Natural killer cell (primary cell): Measurements from ENCODE around the gene PNKP. TPM values are rescaled to one million over a fixed set of nuclear protein-coding genes. Genes with fewer than 3 reads are reported as not detected.

Experiments
- ATAC-seq, 3 donors: fragments of 150-1000 bp in 2 of 3; fragments of 200-7000 bp in 1 of 3; cut with Tn5 transposase; 1 replicate in 1 of 3; 2 replicates in 2 of 3; pipeline ENCODE4 v1.10.0; 2021; ENCODE audit warnings: mild to moderate bottlenecking in 2 of 3, moderate library complexity in 2 of 3
- DNase-seq, 2 donors: peaks; one replicate each; pipeline versions ENCODE4 v3.0.0 to v3.0.0-alpha.2; 2013 to 2021; ENCODE audit warnings: mixed read lengths in 1 of 2
- H3K27ac ChIP-seq: one replicate; pipeline ENCODE4 v1.5.1; 2013; ENCODE audit warnings: mild to moderate bottlenecking, low read length
- H3K27me3 ChIP-seq: one replicate; pipeline ENCODE4 v1.6.1; 2013; ENCODE audit warnings: low read length; ENCODE audit not compliant: control insufficient read depth, insufficient read depth
- H3K36me3 ChIP-seq: one replicate; pipeline ENCODE4 v1.6.1; 2013; ENCODE audit warnings: low read length; ENCODE audit not compliant: control insufficient read depth, insufficient read depth
- H3K4me1 ChIP-seq: one replicate; pipeline ENCODE4 v1.6.1; 2013; ENCODE audit warnings: low read length; ENCODE audit not compliant: control insufficient read depth, insufficient read depth
- H3K4me3 ChIP-seq: one replicate; pipeline ENCODE4 v1.5.1; 2013; ENCODE audit warnings: low read length
- H3K9me3 ChIP-seq: one replicate; pipeline ENCODE4 v1.6.1; 2013; ENCODE audit warnings: low read length; ENCODE audit not compliant: control insufficient read depth, insufficient read depth
- H3K27ac Mint-ChIP-seq, 2 donors: one replicate each; pipeline ENCODE4 v1.8.0; 2022; ENCODE audit warnings: mild to moderate bottlenecking in 2 of 2, mixed read lengths in 2 of 2, moderate library complexity in 1 of 2
- H3K27me3 Mint-ChIP-seq, 2 donors: one replicate each; pipeline ENCODE4 v1.8.0; 2022; ENCODE audit warnings: low read depth in 2 of 2, mixed read lengths in 2 of 2
- H3K36me3 Mint-ChIP-seq: one replicate; pipeline ENCODE4 v1.8.0; 2022; ENCODE audit warnings: mixed read lengths
- H3K4me1 Mint-ChIP-seq, 2 donors: one replicate each; pipeline ENCODE4 v1.8.0; 2022; ENCODE audit warnings: mixed read lengths in 2 of 2
- H3K4me3 Mint-ChIP-seq: one replicate; pipeline ENCODE4 v1.8.0; 2022; ENCODE audit warnings: mild to moderate bottlenecking, moderate library complexity, mixed read lengths
- H3K9me3 Mint-ChIP-seq, 2 donors: one replicate each; pipeline ENCODE4 v1.8.0; 2022; ENCODE audit warnings: mixed read lengths in 2 of 2
- WGBS: methylation state at CpG from one replicate; pipeline ENCODE4 v1.1.7; 2013; ENCODE audit warnings: missing lambda C conversion rate; ENCODE audit not compliant: insufficient coverage; 5-methylcytosine and 5-hydroxymethylcytosine counted together
- intact Hi-C: fragments of 100-400 bp; cut with micrococcal nuclease; formaldehyde crosslinking; loops from one replicate; pipeline ENCODE4 v1.14.2; 2022
- total RNA-seq, 4 donors: library from RNA; stranded (reverse); fragments of 120-200 nt in 1 of 4; gene quantifications; one replicate each; pipeline versions ENCODE4 v1.2.3 to v1.2.4, GENCODE V29; 2013 to 2022
- TF ChIP-seq, protein P1 (sequence below): fragments of 200-600 bp; IDR thresholded peaks from one replicate; pipeline ENCODE4 v1.8.0; 2022; ENCODE audit warnings: antibody characterized with exemption

The PNKP gene
- total RNA-seq, 3 donors from 2014 or later (not counting 1 experiment from before 2014, with no cell fraction given) = 228 to 253 (median 243) TPM

- DNase-seq = no peak
- H3K4me3 Mint-ChIP-seq = no peak overlapping the region
- no peak for ATAC-seq
- no peaks in the 10 kb centered on the region for H3K27me3 Mint-ChIP-seq
- no peaks in the 10 kb centered on the region for H3K36me3 Mint-ChIP-seq
- Histone ChIP-seq H3K9me3 (no peaks in the 10 kb centered on the region), H3K27me3 (no peaks in the 10 kb centered on the region), H3K4me1 (peaks cover 1% of the 10 kb centered on the region), H3K4me3 (no peak overlapping the region), H3K36me3 (peaks cover 38% of the 10 kb centered on the region), H3K27ac (no peak overlapping the region)
- TF ChIP-seq, protein P1, sequence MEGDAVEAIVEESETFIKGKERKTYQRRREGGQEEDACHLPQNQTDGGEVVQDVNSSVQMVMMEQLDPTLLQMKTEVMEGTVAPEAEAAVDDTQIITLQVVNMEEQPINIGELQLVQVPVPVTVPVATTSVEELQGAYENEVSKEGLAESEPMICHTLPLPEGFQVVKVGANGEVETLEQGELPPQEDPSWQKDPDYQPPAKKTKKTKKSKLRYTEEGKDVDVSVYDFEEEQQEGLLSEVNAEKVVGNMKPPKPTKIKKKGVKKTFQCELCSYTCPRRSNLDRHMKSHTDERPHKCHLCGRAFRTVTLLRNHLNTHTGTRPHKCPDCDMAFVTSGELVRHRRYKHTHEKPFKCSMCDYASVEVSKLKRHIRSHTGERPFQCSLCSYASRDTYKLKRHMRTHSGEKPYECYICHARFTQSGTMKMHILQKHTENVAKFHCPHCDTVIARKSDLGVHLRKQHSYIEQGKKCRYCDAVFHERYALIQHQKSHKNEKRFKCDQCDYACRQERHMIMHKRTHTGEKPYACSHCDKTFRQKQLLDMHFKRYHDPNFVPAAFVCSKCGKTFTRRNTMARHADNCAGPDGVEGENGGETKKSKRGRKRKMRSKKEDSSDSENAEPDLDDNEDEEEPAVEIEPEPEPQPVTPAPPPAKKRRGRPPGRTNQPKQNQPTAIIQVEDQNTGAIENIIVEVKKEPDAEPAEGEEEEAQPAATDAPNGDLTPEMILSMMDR = no peak
- H3K4me1 Mint-ChIP-seq = peaks cover 10 to 19% of the 10 kb centered on the region in 2 donors
- intact Hi-C loops = no loop called here
- no peaks in the 10 kb centered on the region for H3K9me3 Mint-ChIP-seq
- WGBS = 97% methylated on average over 17 of the region's 18 CpGs
- no peak overlapping the region for H3K27ac Mint-ChIP-seq
Measured at GRCh38 chr19:49838885-49839588, 28.3 kb downstream of the PNKP start.

DNA sequence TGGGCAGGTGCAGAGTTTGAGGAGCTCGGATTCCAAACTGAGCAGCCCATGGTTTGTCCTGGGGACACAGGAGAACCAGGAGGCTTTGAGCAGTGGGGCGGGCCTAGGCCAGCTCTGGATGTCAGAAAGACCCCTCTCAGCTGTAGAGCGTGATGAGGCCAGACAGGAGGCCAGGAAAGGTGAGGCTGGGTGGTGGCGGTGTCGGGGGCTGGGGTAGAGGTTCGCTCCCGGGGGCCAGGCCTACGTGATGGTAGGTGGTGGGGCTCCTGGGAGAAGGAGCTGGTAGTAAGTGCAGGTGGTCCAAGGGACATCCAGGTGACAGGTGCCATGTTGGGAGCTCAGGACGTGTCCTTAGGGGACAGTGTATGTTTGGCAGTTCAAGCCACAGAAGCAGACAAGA, 30.0 kb downstream of the PNKP start:
- Mint-ChIP-seq H3K27ac (peak overlapping the region in 1 of 2 donors; percentile 44), H3K9me3 (no peaks in the 10 kb centered on the region), H3K36me3 (no peaks in the 10 kb centered on the region), H3K4me1 (peaks cover 12 to 20% of the 10 kb centered on the region in 2 donors), H3K4me3 (no peak overlapping the region), H3K27me3 (no peaks in the 10 kb centered on the region)
- Histone ChIP-seq H3K4me3 (no peak overlapping the region), H3K27ac (no peak overlapping the region), H3K36me3 (peaks cover 52% of the 10 kb centered on the region), H3K4me1 (no peaks in the 10 kb centered on the region), H3K9me3 (no peaks in the 10 kb centered on the region), H3K27me3 (no peaks in the 10 kb centered on the region)
- DNase-seq = no peak
- 99% methylated on average over 9 of the region's 9 CpGs for WGBS
- peak in 1 of 3 donors; percentile 10 for ATAC-seq
- intact Hi-C loops = no loop called here
- TF ChIP-seq, protein P1 = no peak

GRCh38 chr19:49837009-49837310, 30.4 kb downstream of the PNKP start:
- Mint-ChIP-seq H3K36me3 (no peaks in the 10 kb centered on the region), H3K27ac (peak overlapping the region in 1 of 2 donors; percentile 44)
- H3K36me3 ChIP-seq = peaks cover 54% of the 10 kb centered on the region

More at GRCh38 chr19:49837009-49837310, 30.4 kb downstream of the PNKP start:
- H3K4me1 Mint-ChIP-seq = peaks cover 15 to 23% of the 10 kb centered on the region in 2 donors
- H3K27ac ChIP-seq = no peak overlapping the region
- WGBS = 97% methylated on average over 5 of the region's 5 CpGs
- H3K4me1 ChIP-seq = no peaks in the 10 kb centered on the region
- H3K27me3 Mint-ChIP-seq = no peaks in the 10 kb centered on the region
- ATAC-seq (no peak), DNase-seq (no peak)
- TF ChIP-seq, protein P1 = no peak
- H3K9me3 Mint-ChIP-seq = no peaks in the 10 kb centered on the region
- H3K4me3 Mint-ChIP-seq = no peak overlapping the region
- H3K27me3 ChIP-seq = no peaks in the 10 kb centered on the region
- no peak overlapping the region for H3K4me3 ChIP-seq
- intact Hi-C loops = no loop called here
- H3K9me3 ChIP-seq = no peaks in the 10 kb centered on the region
